NCI-H524 treated with DMSO at 0.1 percent for 48 hours (cell line): Measurements from ENCODE around the gene BICC1.

Experiments used
- DNase-seq: peaks from one replicate; lab custom pipeline; 2025; lab: John Stamatoyannopoulos, UW

Gene BICC1

DNA sequence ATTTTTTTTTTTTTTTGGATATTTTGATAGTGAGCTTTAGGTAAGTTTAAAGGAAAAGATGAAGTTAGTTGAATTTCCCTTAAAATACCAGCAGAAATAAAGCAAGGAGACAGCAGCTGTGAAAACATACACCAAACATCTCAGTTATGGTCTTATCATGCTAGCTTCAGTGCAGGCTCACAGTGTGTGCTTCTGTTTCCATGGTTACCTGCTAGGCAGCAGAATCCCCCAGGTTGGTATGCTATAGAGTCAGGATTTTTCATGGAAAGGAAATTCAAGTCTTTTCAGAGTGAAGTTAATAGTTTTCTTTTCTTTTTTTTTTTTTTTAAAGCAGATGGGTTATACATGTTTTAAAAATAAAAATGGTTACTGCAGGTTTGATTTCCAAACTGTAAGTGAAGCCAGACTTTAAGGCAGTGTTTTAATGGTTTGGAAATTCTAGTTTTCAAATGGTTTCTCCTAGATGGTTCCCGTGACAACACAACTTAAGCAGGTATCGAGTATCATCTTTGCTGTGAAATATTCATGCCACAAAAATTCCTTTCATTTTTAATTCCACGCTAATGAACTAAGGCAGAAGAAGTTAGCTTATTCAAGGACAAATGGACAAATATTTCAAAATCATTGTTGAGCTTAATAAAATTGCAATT, 230.9 kb downstream of the BICC1 start:
- no peak for DNase-seq

DNA sequence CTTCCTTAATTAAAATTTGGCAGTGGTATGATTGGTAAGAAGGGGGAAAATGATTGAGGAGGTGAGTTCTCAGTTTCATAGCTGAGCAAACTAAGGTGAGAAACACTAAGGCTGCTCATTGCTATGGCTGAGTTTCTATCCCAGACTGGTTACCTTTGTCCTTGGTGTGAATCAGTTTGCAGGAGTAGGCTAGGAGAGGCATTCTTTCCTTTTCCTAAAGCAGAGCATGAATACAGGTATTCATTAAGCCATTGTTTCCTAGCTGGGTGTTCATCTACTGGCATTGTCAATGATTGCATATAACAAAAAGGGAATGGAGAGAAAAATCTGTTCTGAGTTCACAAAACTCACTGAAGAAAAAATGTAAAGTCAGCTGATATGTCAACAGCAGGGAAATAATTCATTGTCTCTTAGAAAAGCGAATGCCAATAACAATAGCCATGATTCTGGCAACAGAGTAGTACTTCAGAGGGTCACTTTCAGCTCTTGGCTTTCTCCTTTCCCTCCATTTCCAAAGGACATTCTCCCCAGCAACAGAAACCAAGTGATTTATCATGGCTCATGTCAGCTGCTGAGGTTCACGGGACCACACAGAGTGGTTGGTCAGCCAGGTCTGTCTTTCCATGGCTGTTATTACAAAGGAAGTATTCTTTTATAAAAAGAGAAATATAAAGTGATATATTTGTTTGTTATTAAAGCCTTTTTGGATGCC, 234.0 kb downstream of the BICC1 start:
- DNase-seq = no peak

DNA sequence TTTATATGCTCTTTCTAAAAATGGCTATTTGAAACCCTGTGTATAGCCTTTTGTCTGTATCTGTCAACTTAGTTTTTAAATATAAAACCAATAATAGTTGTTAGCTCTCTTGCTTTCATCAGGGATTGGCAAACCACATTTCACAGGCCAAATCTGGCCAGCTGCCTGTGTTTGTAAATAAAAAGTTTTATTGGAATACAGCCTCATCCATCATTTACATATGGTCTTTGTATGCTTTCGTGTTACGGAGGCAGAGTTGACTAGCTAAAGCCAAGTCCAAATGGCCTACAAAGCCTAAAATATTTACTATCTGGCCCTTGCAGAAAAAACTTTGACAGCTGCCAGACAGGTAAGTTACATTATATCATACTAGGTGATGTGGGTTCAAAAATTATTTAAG, 235.0 kb downstream of the BICC1 start:
- DNase-seq = no peak

DNA sequence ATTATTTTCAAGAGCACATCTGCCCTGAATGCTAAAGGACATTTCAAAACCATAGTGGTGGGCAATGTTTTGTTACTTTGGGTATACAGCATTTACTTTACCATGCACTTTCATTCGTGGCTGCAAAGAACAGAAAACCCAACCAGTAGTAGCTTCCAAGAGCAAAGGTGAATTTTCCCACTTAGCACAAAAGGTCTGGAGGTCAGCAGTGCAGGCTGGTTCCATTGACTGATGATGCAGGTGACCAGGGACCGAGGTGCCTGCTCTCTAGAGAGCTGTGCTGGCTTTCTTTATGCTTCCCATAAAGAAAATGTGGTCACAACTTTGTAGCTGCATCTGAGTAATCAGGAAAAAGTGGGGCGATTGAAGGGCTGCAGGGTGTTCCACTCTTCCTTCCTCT, 240.0 kb downstream of the BICC1 start:
- no peak for DNase-seq

DNA sequence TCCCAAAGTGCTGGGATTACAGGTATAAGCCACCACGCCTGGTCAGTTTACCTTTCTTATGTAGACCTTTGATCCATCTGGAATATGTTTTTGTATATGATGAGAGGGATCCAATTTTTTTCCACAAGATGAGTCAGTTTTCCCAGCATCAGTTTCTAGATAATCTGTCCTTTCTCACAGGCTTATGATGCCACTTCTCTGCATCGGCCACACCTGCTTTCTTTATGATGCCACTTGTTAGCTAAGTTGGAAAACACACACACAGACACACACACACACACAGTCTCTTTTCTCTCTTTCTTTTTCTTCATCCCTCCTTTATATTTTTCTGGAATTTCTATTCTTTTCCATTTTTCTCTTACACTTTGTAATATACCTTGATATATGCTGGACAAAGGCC, 240.8 kb downstream of the BICC1 start:
- no peak for DNase-seq

DNA sequence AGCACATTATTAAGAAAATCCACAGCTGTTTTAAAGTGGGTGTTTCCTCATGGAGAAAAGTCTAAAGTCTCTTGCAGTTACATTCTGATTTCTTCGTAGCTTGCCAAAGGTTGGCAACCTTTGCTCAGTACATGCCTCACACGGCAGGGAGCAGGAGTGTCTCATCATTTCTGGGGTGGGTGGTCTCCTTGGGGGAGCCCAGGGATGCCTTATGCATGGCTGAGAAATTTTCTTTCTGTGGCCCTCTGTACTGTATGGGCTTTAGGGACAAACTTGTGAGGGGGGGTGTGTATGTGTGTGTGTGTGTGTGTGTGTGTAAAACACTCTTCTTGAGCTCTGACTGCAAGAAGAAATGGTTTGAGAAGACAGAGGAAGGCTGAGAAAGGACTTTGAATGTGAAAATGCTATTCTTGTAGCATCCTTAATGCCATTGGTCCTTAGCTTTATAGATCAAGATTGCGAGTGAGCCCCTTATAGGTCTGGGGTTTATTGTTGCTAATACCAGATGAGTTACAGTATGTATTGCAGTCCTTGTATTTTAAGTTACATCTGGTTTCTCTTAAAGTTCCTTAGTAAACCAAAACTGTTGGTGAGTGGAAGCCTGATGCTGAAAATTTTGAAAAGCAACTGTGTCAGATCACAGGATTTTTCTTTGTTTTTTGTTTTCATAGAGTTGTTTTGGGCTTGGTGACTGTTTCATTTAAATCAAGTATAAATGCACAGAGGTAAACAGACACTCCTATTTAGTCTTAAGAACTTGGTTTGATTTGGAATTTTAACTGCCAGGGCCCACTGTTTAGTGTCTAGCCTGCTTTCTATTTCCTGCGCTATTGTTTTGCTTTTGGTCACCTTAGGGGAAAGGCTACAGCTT, 242.0 kb downstream of the BICC1 start:
- no peak for DNase-seq

DNA sequence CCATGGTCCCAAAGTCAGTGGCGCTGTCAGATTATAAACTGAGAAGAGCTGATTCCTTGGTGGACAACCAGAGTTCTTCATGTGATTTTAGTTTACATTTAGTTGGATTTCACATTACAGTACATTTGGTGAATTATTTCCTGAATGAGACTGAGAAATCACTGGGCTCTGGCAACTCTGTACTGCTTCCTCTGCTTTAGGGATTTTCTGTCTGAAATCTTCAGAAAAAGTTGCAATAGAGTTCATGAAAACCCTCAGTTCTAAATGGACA, 242.6 kb downstream of the BICC1 start:
- DNase-seq = no peak

DNA sequence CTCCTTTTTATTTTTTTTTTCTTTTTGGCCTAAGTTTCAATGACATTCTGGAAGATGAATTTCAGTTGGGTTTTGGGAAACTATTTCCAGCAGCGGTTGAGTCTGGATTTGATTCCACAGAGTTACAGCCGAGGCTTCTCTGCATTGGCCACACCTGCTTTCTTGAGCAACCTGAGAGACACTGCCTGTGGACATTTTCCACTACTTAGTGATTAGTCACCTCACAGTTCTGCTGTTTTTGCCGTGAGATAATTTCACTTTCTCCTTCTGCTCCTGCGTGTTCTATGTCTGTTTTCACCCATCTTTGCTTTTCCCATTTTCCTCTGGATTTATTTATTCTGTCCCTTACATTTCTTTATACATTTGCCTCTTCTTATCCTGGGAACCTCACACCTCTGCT, 243.0 kb downstream of the BICC1 start:
- DNase-seq = no peak

DNA sequence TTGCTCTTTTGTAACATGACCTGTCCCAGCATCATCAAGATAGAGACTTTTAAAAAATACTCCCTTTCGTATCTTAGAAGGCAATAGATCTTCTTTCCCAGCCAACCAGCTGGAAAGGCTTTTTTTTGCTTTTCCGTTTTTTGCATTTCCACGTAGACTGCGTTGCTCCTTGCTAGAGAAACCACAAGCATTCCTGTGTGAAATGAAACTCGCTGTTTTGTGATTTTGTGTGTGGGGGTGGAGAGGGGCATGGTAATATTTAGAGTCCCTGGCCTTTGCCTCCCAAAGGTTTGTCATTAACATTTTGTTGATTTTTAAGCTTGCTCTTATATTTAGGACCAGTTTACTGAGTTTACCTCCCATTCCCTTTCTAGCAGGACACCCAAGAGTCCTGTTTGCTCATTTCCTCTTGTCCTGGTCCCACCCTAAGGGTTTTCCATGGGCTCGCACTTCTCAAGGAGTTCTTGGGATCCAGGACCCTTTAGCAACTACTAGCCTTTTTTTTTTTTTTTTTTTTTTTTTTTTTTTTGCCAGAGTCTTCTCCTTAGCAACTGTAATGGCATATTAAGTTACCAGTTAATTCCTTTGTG, 243.6 kb downstream of the BICC1 start:
- no peak for DNase-seq

DNA sequence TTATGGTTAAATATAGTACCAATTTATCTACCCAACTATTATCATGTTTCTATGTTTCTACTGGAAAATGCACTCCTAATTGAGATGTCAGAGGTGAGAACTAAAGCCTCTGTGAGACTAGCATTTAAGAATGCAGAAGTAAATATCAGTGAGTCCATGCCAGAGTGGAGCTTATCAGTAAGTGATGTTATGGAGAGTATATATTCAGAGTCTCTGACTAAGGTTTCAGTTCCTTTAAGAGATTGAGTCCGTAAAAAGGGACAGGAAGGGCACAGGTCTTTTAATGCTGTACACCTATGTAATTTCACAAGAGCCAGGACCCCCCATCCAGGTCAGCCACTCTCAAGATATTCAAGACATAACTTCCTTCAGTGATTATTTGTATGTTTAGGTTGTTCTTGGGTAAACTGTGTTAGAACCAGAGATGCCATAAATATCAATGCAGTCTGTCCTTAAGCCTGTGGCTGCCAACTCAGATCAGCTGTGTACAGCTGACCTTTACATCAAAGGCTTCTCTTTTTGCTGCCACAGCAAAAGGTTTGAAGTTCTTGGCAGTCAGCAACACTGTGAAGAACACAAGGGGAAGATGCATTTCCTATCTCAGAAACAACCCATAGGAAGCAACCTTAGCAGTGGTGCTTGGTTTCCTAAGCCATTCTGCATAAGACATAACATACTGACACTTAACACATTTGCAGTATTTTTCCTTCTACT, 244.8 kb downstream of the BICC1 start:
- DNase-seq = no peak

DNA sequence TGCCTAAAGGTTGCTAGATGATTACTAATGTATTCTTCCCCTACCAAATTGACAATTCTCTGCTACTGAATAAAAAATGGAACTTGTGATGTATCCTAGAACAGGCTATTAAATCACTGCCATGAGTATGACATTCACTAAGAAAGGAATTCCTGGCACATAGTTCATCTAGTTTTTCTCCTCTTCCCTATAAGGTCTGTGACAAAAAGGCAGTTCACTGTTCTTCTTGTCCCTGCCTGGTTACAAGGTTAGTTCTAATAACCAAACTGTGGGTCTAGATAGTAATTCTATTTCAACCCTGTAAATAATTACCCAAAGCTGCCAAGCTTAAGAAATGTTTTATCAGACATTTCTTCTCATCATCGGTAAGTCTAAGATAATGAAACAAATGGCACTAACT, 245.6 kb downstream of the BICC1 start:
- no peak for DNase-seq

DNA sequence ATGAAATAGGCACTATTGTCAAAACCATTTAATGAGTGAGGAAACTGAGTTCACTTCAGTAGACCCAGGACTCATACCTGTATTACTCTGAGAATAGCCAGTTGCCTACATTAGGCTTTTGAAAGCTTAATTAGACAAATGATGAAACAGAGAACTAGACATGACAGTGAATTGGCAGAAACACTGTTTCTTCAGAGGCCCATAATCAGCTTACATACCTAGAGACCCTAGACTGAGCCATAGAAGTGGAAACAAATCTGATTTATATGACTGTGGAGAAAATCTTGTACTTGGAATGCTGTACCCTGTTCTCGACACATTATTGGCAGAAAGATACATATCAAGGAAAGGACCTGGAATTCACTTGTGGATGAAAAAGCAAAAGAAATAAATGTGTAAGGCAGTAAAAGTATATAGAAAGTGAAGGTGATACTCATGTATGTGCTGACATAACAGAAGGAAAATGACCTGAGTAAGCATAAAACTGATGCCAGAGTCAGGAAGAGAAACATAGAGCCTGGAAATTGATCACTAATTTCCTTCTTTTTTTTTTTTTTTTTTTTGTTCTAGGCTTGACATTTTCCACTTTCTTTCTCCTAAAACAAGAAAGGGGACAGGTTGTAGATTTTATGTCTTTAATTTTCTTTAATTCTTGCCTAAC, 251.5 kb downstream of the BICC1 start:
- DNase-seq = no peak

DNA sequence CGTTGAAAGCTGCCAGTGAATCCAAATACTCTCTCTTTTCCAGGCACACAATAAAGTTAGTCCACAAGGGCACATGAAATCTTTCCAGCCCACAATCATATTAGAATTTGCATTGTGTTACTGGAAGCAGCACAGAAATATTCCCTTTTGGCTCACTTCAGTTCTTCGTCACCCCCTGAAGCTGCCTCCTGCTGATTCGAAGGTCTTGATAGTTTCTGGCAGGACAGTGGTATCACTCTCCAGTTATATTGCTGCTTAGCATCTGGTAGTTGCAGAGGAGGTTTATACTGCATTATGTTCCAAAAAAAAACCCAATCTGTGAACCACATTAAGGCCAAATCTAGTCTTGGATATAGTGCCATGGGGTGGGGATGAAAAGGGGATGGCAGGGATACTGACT, 253.2 kb downstream of the BICC1 start:
- DNase-seq = no peak

DNA sequence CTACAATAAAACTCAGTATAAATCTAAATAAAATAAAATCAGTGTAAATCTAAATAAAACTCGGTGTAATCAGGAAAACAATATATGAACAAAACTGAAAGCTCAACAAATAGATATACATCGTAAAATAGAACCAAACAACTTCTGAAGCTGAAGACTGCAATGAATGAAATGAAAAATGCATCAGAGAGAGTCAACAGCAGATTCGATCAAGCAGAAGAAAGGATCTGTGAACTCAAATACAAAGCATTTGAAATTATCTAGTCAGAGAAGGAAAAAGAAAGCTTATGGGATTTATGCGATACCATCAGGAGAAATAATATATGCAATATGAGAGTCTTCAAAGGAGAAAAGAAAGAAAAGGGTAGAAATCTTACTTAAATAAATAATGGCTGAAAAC, 255.0 kb downstream of the BICC1 start:
- no peak for DNase-seq

DNA sequence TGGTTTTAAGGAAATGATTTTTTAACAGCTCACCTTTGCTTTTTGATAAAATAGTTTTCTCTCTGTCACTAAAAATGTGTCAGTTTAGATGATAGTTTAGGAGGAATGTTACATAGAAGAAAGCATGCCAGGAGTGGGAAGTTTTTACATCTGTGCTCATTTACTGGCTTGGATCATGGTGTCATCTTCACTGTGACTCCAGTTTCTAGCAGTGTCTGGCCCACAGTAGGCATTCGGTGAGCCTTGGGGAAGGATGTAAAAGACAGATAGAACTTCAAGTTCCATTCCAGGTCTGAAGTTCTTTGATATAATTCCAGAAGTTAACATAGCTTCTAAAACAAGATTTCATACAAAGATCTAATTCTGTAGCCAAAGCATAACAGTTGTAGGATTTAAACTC, 259.2 kb downstream of the BICC1 start:
- DNase-seq = no peak

DNA sequence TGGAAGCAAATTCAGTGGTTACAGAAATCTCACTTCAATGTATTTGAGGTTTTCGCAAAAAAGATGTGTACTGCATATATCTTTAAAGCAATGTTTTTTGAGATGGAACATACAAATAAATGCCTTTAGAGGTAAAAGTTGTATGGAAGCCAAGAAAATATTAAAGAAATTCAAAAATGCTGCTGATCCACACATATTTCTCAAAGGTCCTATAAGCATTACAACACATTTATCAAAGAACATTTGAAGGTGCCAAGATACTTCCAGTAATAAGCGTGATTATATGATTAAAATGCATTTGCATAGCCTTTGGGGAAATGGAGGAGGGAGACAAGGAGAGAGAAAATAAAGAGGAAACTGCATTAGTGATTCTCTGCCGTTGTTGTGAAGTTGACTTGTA, 260.1 kb downstream of the BICC1 start:
- DNase-seq = no peak

DNA sequence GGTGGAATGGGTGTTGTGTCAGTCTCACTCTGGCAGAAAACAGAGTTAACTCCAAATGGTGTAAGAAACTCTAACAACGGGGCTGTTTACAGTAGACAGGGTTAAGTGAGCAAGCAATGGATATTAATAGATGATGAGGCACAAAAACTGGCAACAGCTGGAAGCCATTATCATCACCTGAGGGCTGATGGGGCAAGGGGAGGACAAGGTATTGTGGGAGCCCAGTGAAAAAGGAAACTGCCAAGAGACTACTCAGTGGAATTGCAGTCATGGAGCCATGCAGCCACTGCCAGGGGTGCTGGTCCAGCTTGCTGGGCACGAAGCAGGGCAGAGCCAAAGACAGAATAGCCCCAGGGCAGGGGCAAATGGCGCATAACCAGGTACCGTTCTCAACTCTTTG, 260.7 kb downstream of the BICC1 start:
- no peak for DNase-seq

DNA sequence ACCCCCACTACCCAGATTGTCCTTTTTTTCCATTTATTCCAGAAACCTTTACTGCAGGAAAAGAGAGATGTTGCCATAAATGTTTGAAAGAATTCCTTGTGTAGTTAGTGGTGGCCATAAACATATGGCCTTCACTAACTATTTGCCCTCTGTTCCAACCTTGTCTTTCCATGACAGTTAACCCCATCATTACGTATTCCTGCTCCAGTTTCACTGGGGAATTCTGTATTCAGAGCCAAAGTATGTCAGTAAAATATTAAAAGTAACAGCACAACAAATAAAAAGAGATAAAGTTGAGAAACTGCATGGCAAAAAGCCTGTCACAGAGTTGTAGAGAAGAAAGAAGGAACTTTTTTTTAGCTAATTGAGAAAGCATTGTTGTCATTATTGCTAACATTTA, 261.3 kb downstream of the BICC1 start:
- no peak for DNase-seq

DNA sequence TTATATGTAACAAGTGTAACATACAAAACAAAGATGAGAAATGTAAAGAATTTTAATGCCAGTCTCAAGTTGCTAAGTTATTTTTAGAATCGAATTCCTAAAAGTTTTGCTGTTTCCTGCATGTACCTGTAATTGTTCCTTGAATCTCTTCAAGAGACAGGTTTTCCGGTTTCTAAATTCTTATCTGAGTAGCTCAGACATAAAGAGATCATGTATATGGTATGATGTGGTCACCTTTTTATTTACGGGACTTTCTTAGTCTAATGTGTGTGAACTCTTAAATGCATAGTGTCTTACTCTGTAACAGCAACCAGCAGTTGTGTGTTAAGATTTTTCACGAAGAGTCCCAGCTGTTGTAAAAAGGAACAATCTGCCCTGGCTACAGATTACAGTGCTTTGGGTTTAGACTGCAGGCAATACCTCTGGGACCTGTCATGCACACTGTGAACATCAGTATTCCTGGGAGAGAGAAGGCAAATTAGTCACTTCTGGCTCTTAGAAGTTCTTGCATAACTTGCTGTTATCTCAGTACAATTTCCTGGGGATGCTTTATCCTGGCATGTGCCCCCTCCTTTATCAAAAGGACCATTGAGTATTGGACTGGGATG, 263.4 kb downstream of the BICC1 start:
- DNase-seq = no peak

DNA sequence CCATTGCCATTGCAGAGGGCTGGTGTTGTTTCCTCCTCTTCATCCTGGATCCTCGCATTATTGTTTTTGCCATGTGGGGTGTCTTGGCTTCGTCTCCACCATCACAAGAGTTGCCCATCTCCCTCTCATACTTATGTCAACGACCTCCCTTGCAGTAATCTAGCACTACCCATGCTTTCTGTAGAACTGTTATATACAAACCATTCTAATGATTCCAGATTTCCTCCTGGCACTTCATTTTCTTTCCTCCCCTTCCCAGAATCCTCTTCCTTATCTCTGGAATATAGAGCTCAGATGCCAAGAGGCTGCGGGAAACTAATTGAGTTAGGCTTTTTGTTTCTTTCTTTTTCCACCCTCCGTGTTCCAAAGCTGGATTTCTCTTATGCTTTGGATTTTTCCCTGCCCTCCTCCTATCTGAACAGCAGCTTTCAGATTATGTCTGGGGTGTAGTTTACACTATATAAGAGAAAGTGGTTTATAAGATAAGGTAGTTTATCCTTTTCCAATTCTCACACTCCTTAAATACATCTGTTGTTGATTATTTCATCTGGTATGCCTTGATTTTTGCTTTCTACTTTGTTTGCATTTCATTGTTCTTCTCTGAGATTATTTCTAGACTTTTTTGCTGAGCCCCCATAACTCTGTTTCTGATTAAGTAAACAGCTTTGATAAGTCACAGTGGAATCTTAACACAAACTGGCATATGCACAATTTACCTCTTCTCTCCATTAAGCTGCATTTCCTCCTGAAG, 264.1 kb downstream of the BICC1 start:
- DNase-seq = no peak

DNA sequence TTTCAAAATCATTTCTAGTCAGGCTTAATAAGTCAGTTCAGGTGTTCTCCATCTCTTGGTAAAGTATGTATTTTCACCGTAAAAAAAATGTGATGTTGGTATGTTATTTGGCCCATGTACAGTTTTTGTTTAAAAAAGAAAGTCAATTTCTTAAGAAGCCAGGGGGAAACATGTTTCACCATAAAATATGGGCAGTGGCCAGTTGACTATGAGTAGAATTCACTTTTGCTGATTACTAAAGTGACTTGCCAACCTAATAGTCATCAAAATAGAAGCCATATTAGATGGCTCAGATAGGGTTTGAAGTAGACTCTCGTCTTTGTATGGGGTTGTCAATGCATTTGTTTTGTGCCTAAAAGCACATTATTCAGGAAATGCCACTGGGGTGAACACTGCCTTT, 266.3 kb downstream of the BICC1 start:
- DNase-seq = no peak
